ENCODE measurements around the gene TALDO1.

The TALDO1 gene

DNA sequence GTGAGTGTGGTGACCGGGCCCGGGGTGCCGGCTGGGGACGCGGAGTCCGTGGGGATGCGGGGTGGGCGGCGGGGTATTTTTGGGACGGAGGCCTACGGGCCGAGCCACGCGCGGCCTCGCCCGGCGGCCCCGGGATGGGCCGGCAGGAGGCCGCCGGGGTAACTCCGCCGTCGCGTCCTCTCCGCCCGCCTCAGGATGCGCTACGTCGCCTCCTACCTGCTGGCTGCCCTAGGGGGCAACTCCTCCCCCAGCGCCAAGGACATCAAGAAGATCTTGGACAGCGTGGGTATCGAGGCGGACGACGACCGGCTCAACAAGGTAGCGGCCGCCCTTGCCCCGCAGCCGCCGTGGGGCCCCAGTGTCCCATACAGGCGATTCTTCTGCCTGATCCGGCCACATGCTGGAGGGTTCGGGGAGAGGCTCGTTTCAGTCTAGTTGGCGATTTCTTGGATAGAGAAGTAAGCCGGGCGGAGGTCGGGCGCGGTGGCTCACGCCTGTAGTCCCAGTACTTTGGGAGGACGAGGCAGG lies 62.8 kb downstream of the TALDO1 start:
- TF ChIP-seq ZNF274 (IDR thresholded peaks at IDR 0.05; ENCODE audit: low read depth, low read length): no peak
- peak overlapping the region; percentile 76 for H3K4me3 ChIP-seq (ENCODE audit: low read length)

- H3K4me3 ChIP-seq (ENCODE audit: low read length): peak overlapping the region; percentile 76; the same call in 1 of the 2 replicates
- TF ChIP-seq ZNF274 (IDR thresholded peaks at IDR 0.05; ENCODE audit: low read depth, low read length): no peak
Observed at GRCh38 chr11:811446-812245, 64.4 kb downstream of the TALDO1 start.

DNA sequence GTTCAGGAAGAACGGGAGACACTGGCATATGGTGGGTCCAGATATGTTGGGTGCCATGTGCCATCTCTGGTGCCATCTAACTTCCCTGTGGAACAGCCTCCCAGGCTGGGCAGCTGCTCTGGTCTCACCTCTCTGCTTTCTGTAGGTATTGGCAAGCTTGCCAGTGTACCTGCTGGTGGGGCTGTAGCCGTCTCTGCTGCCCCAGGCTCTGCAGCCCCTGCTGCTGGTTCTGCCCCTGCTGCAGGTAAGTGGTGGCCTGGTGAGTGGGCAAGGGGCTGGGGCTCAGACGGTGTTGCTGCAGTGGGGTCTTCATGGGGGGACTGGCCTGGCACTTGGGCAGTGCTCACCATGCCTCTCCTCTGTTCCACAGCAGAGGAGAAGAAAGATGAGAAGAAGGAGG lies 65.1 kb downstream of the TALDO1 start:
- no peak overlapping the region for H3K4me3 ChIP-seq (ENCODE audit: low read length)
- TF ChIP-seq ZNF274 (IDR thresholded peaks at IDR 0.05; ENCODE audit: low read depth, low read length): no peak

DNA sequence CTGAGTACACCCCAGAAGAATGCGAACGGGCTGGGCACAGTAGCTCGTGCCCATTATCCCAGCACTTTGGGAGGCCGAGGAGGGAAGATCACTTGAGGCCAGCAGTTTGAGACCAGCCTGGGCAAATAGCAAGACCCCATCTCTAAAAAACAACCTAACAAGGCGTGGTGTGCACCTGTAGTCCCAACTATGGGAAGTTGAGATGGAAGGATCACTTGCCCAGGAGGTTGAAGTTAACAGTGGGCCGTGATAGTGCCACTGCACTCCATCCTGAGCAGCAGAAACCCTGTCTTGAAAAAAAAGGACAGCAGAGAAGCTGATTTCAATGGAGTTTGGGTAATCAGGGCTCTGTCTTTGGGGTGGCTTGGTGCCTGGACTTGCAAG lies 65.8 kb downstream of the TALDO1 start:
- no peak for TF ChIP-seq ZNF274 (IDR thresholded peaks at IDR 0.05; ENCODE audit: low read depth, low read length)
- no peak overlapping the region for H3K4me3 ChIP-seq (ENCODE audit: low read length)

GRCh38 chr11:813456-814096 lies 66.3 kb downstream of the TALDO1 start:
- TF ChIP-seq ZNF274 (IDR thresholded peaks at IDR 0.05; ENCODE audit: low read depth, low read length): no peak

More at GRCh38 chr11:813456-814096, 66.3 kb downstream of the TALDO1 start:
- H3K4me3 ChIP-seq (ENCODE audit: low read length): no peak overlapping the region
